GM23338 (cell line): Measurements from ENCODE around the gene BCL11B. TPM values are rescaled to one million over a fixed set of nuclear protein-coding genes. Genes with fewer than 3 reads are reported as not detected.

Experiments
- ATAC-seq: fragments of 200-7000 bp; cut with Tn5 transposase; 3 replicates; pipeline ENCODE4 v1.9.1; 2020
- DNase-seq: peaks from one replicate; pipeline ENCODE4 v3.0.0-alpha.2; 2015; ENCODE audit warnings: low spot score
- H2AFZ ChIP-seq: fragments of 200-600 bp; sonication (generic); 2 replicates; pipeline ENCODE4 v1.8.0; 2016; ENCODE audit warnings: antibody characterized with exemption, mild to moderate bottlenecking, moderate library complexity
- H3F3A ChIP-seq: fragments of 200-600 bp; sonication (generic); replicated peaks from 2 replicates; pipeline ENCODE4 v1.8.0; 2017; ENCODE audit warnings: antibody characterized with exemption, mixed run types, low read depth
- H3K27ac ChIP-seq: fragments of 200-600 bp; sonication (generic); 2 replicates; pipeline ENCODE4 v1.6.1; 2016; ENCODE audit warnings: low read depth
- H3K27me3 ChIP-seq: fragments of 200-600 bp; sonication (generic); 2 replicates; pipeline ENCODE4 v1.8.0; 2016; ENCODE audit warnings: mild to moderate bottlenecking, mixed run types, moderate library complexity; ENCODE audit not compliant: insufficient read depth
- H3K36me3 ChIP-seq: fragments of 200-600 bp; sonication (generic); 2 replicates; pipeline ENCODE4 v1.8.0; 2016; ENCODE audit warnings: mild to moderate bottlenecking; ENCODE audit not compliant: insufficient read depth
- H3K4me1 ChIP-seq: fragments of 200-600 bp; sonication (generic); 2 replicates; pipeline ENCODE4 v1.8.0; 2016; ENCODE audit warnings: mild to moderate bottlenecking, moderate library complexity; ENCODE audit not compliant: insufficient read depth
- H3K4me2 ChIP-seq: fragments of 200-600 bp; sonication (generic); 2 replicates; pipeline ENCODE4 v1.7.1; 2017; ENCODE audit warnings: mixed run types
- H3K4me3 ChIP-seq: fragments of 200-600 bp; sonication (generic); 2 replicates; pipeline ENCODE4 v1.6.1; 2016; ENCODE audit warnings: mixed run types
- H3K79me2 ChIP-seq: fragments of 200-600 bp; sonication (generic); replicated peaks from 2 replicates; pipeline ENCODE4 v1.8.0; 2017; ENCODE audit warnings: mild to moderate bottlenecking; ENCODE audit not compliant: insufficient read depth
- H3K9me2 ChIP-seq: fragments of 200-600 bp; sonication (generic); 2 replicates; pipeline ENCODE4 v1.8.0; 2017; ENCODE audit not compliant: insufficient read depth
- H4K20me1 ChIP-seq: fragments of 200-600 bp; sonication (generic); replicated peaks from 2 replicates; pipeline ENCODE4 v1.8.0; 2017; ENCODE audit warnings: mild to moderate bottlenecking; ENCODE audit not compliant: insufficient read depth
- H3K27ac Mint-ChIP-seq: 2 replicates; pipeline ENCODE4 v1.8.0; 2020; ENCODE audit warnings: inconsistent platforms, mild to moderate bottlenecking, moderate library complexity, mixed read lengths
- H3K27me3 Mint-ChIP-seq: 3 replicates; pipeline ENCODE4 v1.8.0; 2022; ENCODE audit warnings: low read depth, mild to moderate bottlenecking, moderate library complexity, mixed read lengths, inconsistent platforms; ENCODE audit not compliant: insufficient read depth, poor library complexity
- H3K36me3 Mint-ChIP-seq: 3 replicates; pipeline ENCODE4 v1.8.0; 2021; ENCODE audit warnings: low read depth, mild to moderate bottlenecking, inconsistent platforms, moderate library complexity, mixed read lengths
- H3K4me1 Mint-ChIP-seq: 3 replicates; pipeline ENCODE4 v1.8.0; 2020; ENCODE audit warnings: mild to moderate bottlenecking, inconsistent platforms, mixed read lengths
- H3K4me3 Mint-ChIP-seq: 3 replicates; pipeline ENCODE4 v1.8.0; 2021; ENCODE audit warnings: moderate library complexity, mild to moderate bottlenecking, inconsistent platforms, mixed read lengths
- H3K9me3 Mint-ChIP-seq: 3 replicates; pipeline ENCODE4 v1.8.0; 2020; ENCODE audit warnings: moderate library complexity, mild to moderate bottlenecking, inconsistent platforms, mixed read lengths
- EZH2 ChIP-seq: fragments of 200-600 bp; sonication (generic); IDR thresholded peaks from one replicate; pipeline ENCODE4 v1.8.0; 2017; ENCODE audit warnings: antibody characterized with exemption, mild to moderate bottlenecking, low read depth; ENCODE audit not compliant: unreplicated experiment
- JUNB ChIP-seq: IDR thresholded peaks from one replicate; pipeline ENCODE4 v1.6.1; 2016; ENCODE audit warnings: antibody characterized with exemption; ENCODE audit not compliant: unreplicated experiment
- POLR2AphosphoS5 ChIP-seq: IDR thresholded peaks from 2 replicates; pipeline ENCODE4 v1.6.1; 2016; ENCODE audit warnings: antibody characterized with exemption, low read depth
- ZNF114 ChIP-seq: fragments of 250-450 bp; sonication (Bioruptor Pico); IDR thresholded peaks from 2 replicates; pipeline ENCODE4 v1.5.0; 2020; ENCODE audit warnings: mild to moderate bottlenecking, moderate library complexity
- ZNF331 ChIP-seq: fragments of 250-450 bp; sonication (Bioruptor Pico); IDR thresholded peaks from 2 replicates; pipeline ENCODE4 v1.5.0; 2020; ENCODE audit warnings: low read depth, mild to moderate bottlenecking, moderate library complexity
- polyA plus RNA-seq: library from polyadenylated mRNA; unstranded; fragments of >200 nt; fragmentation: Nextera tagmentation; extraction: Ambion mirVana; gene quantifications from 2 replicates; pipeline ENCODE4 v1.2.1, GENCODE V29; 2016
- total RNA-seq: library from RNA; depleted of rRNA; stranded (reverse); fragments of >200 nt; shearing (Covaris generic); gene quantifications from 2 replicates; pipeline ENCODE4 v1.2.3, GENCODE V29; 2014
- TF ChIP-seq, protein P1 (sequence below): IDR thresholded peaks from 2 replicates; pipeline ENCODE4 v1.6.1; 2016; ENCODE audit warnings: antibody characterized with exemption
- TF ChIP-seq, protein P2 (sequence below): fragments of 250-450 bp; sonication (Bioruptor Pico); IDR thresholded peaks from 2 replicates; pipeline ENCODE4 v1.5.0; 2020; ENCODE audit warnings: mild to moderate bottlenecking, moderate library complexity
- TF ChIP-seq, protein P3 (sequence below), 2 experiments: fragments of 200-600 bp in 1 of 2; sonication (generic) in 1 of 2; conservative IDR thresholded peaks; 2 replicates each; pipeline versions ENCODE4 v1.5.1 to v1.6.1; 2016 to 2017; ENCODE audit warnings: antibody characterized with exemption in 2 of 2, low read depth in 2 of 2, mild to moderate bottlenecking in 2 of 2, moderate library complexity in 1 of 2
- TF ChIP-seq, protein P4 (sequence below): IDR thresholded peaks from one replicate; pipeline ENCODE4 v1.6.1; 2018; ENCODE audit warnings: antibody characterized with exemption; ENCODE audit not compliant: unreplicated experiment

The BCL11B gene
- total and polyA plus RNA-seq, 2 experiments from 2014 or later = 2.4 to 6.7 TPM

DNA sequence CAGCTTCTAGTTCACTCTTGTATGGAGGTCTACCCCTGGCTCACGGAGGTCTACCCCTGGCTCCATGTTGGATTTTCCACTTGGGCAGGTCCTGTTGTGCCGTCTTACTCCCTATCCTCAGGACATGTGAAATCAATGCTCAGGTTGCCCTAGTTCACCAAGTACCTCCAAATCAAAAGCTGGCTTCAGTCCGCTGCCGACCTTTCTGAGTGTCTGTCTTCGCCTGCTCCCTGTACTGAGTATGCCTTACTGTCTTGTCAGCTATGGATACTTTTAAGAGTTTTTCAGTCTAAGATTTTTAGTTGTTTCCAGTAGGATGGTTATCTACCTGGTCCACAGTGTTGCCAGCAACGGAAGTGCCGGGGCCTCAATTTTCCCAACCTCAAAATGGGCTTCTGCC, 40.1 kb upstream of the BCL11B start:
- peaks cover 22% of the 10 kb centered on the region for H3K9me3 Mint-ChIP-seq
- Histone ChIP-seq H3K4me3 (no peak overlapping the region), H3K27ac (no peak overlapping the region), H3K9me2 (no peaks in the 10 kb centered on the region), H3K79me2 (no peaks in the 10 kb centered on the region), H3F3A (no peaks in the 10 kb centered on the region), H4K20me1 (no peaks in the 10 kb centered on the region), H2AFZ (no peak overlapping the region), H3K4me1 (no peaks in the 10 kb centered on the region), H3K4me2 (no peak overlapping the region), H3K36me3 (no peaks in the 10 kb centered on the region), H3K27me3 (no peaks in the 10 kb centered on the region)
- no peak for DNase-seq
- TF ChIP-seq, protein P1, sequence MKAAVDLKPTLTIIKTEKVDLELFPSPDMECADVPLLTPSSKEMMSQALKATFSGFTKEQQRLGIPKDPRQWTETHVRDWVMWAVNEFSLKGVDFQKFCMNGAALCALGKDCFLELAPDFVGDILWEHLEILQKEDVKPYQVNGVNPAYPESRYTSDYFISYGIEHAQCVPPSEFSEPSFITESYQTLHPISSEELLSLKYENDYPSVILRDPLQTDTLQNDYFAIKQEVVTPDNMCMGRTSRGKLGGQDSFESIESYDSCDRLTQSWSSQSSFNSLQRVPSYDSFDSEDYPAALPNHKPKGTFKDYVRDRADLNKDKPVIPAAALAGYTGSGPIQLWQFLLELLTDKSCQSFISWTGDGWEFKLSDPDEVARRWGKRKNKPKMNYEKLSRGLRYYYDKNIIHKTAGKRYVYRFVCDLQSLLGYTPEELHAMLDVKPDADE = no peak
- TF ChIP-seq, protein P2, sequence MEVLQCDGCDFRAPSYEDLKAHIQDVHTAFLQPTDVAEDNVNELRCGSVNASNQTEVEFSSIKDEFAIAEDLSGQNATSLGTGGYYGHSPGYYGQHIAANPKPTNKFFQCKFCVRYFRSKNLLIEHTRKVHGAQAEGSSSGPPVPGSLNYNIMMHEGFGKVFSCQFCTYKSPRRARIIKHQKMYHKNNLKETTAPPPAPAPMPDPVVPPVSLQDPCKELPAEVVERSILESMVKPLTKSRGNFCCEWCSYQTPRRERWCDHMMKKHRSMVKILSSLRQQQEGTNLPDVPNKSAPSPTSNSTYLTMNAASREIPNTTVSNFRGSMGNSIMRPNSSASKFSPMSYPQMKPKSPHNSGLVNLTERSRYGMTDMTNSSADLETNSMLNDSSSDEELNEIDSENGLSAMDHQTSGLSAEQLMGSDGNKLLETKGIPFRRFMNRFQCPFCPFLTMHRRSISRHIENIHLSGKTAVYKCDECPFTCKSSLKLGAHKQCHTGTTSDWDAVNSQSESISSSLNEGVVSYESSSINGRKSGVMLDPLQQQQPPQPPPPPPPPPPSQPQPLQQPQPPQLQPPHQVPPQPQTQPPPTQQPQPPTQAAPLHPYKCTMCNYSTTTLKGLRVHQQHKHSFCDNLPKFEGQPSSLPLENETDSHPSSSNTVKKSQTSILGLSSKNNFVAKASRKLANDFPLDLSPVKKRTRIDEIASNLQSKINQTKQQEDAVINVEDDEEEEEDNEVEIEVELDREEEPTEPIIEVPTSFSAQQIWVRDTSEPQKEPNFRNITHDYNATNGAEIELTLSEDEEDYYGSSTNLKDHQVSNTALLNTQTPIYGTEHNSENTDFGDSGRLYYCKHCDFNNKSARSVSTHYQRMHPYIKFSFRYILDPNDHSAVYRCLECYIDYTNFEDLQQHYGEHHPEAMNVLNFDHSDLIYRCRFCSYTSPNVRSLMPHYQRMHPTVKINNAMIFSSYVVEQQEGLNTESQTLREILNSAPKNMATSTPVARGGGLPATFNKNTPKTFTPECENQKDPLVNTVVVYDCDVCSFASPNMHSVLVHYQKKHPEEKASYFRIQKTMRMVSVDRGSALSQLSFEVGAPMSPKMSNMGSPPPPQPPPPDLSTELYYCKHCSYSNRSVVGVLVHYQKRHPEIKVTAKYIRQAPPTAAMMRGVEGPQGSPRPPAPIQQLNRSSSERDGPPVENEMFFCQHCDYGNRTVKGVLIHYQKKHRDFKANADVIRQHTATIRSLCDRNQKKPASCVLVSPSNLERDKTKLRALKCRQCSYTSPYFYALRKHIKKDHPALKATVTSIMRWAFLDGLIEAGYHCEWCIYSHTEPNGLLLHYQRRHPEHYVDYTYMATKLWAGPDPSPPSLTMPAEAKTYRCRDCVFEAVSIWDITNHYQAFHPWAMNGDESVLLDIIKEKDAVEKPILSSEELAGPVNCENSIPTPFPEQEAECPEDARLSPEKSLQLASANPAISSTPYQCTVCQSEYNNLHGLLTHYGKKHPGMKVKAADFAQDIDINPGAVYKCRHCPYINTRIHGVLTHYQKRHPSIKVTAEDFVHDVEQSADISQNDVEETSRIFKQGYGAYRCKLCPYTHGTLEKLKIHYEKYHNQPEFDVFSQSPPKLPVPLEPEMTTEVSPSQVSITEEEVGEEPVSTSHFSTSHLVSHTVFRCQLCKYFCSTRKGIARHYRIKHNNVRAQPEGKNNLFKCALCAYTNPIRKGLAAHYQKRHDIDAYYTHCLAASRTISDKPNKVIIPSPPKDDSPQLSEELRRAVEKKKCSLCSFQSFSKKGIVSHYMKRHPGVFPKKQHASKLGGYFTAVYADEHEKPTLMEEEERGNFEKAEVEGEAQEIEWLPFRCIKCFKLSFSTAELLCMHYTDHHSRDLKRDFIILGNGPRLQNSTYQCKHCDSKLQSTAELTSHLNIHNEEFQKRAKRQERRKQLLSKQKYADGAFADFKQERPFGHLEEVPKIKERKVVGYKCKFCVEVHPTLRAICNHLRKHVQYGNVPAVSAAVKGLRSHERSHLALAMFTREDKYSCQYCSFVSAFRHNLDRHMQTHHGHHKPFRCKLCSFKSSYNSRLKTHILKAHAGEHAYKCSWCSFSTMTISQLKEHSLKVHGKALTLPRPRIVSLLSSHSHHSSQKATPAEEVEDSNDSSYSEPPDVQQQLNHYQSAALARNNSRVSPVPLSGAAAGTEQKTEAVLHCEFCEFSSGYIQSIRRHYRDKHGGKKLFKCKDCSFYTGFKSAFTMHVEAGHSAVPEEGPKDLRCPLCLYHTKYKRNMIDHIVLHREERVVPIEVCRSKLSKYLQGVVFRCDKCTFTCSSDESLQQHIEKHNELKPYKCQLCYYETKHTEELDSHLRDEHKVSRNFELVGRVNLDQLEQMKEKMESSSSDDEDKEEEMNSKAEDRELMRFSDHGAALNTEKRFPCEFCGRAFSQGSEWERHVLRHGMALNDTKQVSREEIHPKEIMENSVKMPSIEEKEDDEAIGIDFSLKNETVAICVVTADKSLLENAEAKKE (CRISPR knock-in tag) = no peak
- TF ChIP-seq, protein P3, sequence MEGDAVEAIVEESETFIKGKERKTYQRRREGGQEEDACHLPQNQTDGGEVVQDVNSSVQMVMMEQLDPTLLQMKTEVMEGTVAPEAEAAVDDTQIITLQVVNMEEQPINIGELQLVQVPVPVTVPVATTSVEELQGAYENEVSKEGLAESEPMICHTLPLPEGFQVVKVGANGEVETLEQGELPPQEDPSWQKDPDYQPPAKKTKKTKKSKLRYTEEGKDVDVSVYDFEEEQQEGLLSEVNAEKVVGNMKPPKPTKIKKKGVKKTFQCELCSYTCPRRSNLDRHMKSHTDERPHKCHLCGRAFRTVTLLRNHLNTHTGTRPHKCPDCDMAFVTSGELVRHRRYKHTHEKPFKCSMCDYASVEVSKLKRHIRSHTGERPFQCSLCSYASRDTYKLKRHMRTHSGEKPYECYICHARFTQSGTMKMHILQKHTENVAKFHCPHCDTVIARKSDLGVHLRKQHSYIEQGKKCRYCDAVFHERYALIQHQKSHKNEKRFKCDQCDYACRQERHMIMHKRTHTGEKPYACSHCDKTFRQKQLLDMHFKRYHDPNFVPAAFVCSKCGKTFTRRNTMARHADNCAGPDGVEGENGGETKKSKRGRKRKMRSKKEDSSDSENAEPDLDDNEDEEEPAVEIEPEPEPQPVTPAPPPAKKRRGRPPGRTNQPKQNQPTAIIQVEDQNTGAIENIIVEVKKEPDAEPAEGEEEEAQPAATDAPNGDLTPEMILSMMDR (conservative IDR thresholded peaks at IDR 0.05; ENCODE audit: low read depth in 2 of 2) = no peak
- TF ChIP-seq EZH2 (no peak), ZNF114 (CRISPR knock-in tag) (no peak), POLR2AphosphoS5 (no peak), ZNF331 (no peak), JUNB (no peak)
- TF ChIP-seq, protein P4, sequence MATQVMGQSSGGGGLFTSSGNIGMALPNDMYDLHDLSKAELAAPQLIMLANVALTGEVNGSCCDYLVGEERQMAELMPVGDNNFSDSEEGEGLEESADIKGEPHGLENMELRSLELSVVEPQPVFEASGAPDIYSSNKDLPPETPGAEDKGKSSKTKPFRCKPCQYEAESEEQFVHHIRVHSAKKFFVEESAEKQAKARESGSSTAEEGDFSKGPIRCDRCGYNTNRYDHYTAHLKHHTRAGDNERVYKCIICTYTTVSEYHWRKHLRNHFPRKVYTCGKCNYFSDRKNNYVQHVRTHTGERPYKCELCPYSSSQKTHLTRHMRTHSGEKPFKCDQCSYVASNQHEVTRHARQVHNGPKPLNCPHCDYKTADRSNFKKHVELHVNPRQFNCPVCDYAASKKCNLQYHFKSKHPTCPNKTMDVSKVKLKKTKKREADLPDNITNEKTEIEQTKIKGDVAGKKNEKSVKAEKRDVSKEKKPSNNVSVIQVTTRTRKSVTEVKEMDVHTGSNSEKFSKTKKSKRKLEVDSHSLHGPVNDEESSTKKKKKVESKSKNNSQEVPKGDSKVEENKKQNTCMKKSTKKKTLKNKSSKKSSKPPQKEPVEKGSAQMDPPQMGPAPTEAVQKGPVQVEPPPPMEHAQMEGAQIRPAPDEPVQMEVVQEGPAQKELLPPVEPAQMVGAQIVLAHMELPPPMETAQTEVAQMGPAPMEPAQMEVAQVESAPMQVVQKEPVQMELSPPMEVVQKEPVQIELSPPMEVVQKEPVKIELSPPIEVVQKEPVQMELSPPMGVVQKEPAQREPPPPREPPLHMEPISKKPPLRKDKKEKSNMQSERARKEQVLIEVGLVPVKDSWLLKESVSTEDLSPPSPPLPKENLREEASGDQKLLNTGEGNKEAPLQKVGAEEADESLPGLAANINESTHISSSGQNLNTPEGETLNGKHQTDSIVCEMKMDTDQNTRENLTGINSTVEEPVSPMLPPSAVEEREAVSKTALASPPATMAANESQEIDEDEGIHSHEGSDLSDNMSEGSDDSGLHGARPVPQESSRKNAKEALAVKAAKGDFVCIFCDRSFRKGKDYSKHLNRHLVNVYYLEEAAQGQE = no peak
- no peak overlapping the region for H3K27ac Mint-ChIP-seq
- H3K4me1 Mint-ChIP-seq = peaks cover 11% of the 10 kb centered on the region; the same call in 2 of the 3 replicates
- no peak for ATAC-seq
- peaks cover 2% of the 10 kb centered on the region for H3K27me3 Mint-ChIP-seq
- H3K4me3 Mint-ChIP-seq = no peak overlapping the region
- peaks cover 18% of the 10 kb centered on the region for H3K36me3 Mint-ChIP-seq
